Uterus (tissue), 4 donors: ENCODE measurements around the gene TM2D1. TPM values are rescaled to one million over a fixed set of nuclear protein-coding genes. Genes with fewer than 3 reads are reported as not detected.
A peak's percentile ranks its signal among the peaks of the same experiment; 100 is the strongest.

ENCODE experiments used
- DNase-seq, 2 donors: peaks; one replicate each; pipeline ENCODE4 v3.0.0-alpha.2; 2019 to 2020
- H3K27ac ChIP-seq, 2 donors: fragments of 200-600 bp; sonication (generic); 1 replicate in 1 of 2; 2 replicates in 1 of 2; pipeline ENCODE4 v1.5.1; 2016 to 2018
- H3K27me3 ChIP-seq, 2 donors: fragments of 200-600 bp; sonication (generic); one replicate each; pipeline ENCODE4 v1.5.1; 2018 to 2019; ENCODE audit warnings: control low read depth in 1 of 2
- H3K36me3 ChIP-seq, 2 donors: fragments of 200-600 bp; sonication (generic); one replicate each; pipeline ENCODE4 v1.5.1; 2019; ENCODE audit warnings: control low read depth in 1 of 2
- H3K4me1 ChIP-seq, 2 donors: fragments of 200-600 bp; sonication (generic); one replicate each; pipeline ENCODE4 v1.5.1; 2018 to 2019; ENCODE audit warnings: control low read depth in 1 of 2
- H3K4me3 ChIP-seq, 2 donors: fragments of 200-600 bp; sonication (generic); 1 replicate in 1 of 2; 2 replicates in 1 of 2; pipeline ENCODE4 v1.5.1; 2018 to 2019; ENCODE audit warnings: mild to moderate bottlenecking in 1 of 2
- H3K9me3 ChIP-seq, 2 donors: fragments of 200-600 bp; sonication (generic); one replicate each; pipeline ENCODE4 v1.5.1; 2019; ENCODE audit warnings: control low read depth in 1 of 2
- CTCF ChIP-seq, 4 experiments: fragments of 200-600 bp in 2 of 4; fragments of 450-650 bp in 2 of 4; sonication (generic) in 2 of 4; IDR thresholded peaks; one replicate each; pipeline ENCODE4 v1.5.1; 2016 to 2019; ENCODE audit warnings: antibody characterized with exemption in 4 of 4, mild to moderate bottlenecking in 2 of 4, moderate library complexity in 1 of 4
- POLR2A ChIP-seq, 2 donors: fragments of 450-650 bp; IDR thresholded peaks; one replicate each; pipeline ENCODE4 v1.6.1; 2016; ENCODE audit warnings: antibody characterized with exemption in 2 of 2, mild to moderate bottlenecking in 1 of 2, moderate library complexity in 1 of 2
- intact Hi-C: fragments of 100-400 bp; cut with DNase I; formaldehyde crosslinking; loops from one replicate; pipeline ENCODE4 v1.15.1; 2023; ENCODE audit warnings: low total_unique reads
- total RNA-seq, 4 donors: library from RNA; depleted of rRNA in 3 of 4; stranded (reverse); fragments of >200 nt in 3 of 4; gene quantifications; one replicate each; pipeline versions ENCODE4 v1.1.0 to v1.2.4, GENCODE V29; 2014 to 2023
- donor health status: DM: yes; HTN: yes; CAD: no.

Gene TM2D1
- total RNA-seq, 4 donors from 2014 or later, result 62.2 to 109 (median 87.8) TPM

- DNase-seq, result peak; percentile 78 to 82
- TF ChIP-seq POLR2A (IDR thresholded peaks at IDR 0.05) (no peak), CTCF (IDR thresholded peaks at IDR 0.05) (peak; percentile 64 to 90 (median 76))
- peak overlapping the region in 1 of 2 donors; percentile 29 for H3K4me3 ChIP-seq
- H3K27ac ChIP-seq, result peak overlapping the region; percentile 75 to 81
- intact Hi-C loops, result loop anchor here (10.0 kb wide), 1 partner anchor 597 kb away; no protein-coding TSS in a partner anchor
- peaks cover 6 to 20% of the 10 kb centered on the region in 2 donors for H3K4me1 ChIP-seq
- no peaks in the 10 kb centered on the region for H3K27me3 ChIP-seq
- H3K36me3 ChIP-seq, result no peaks in the 10 kb centered on the region
- H3K9me3 ChIP-seq, result no peaks in the 10 kb centered on the region
These were observed 83.2 kb downstream of the TM2D1 start for GRCh38 chr1:61641578-61642336.

GRCh38 chr1:61640531-61641530 lies 84.1 kb downstream of the TM2D1 start:
- intact Hi-C loops, result loop anchor here (10.0 kb wide), 1 partner anchor 596 kb away; no protein-coding TSS in a partner anchor
- peak overlapping the region in 1 of 2 donors; percentile 29 for H3K4me3 ChIP-seq
- no peaks in the 10 kb centered on the region for H3K27me3 ChIP-seq
- no peaks in the 10 kb centered on the region for H3K9me3 ChIP-seq
- peak overlapping the region; percentile 75 to 81 for H3K27ac ChIP-seq
- no peaks in the 10 kb centered on the region for H3K36me3 ChIP-seq
- TF ChIP-seq POLR2A (IDR thresholded peaks at IDR 0.05) (no peak), CTCF (IDR thresholded peaks at IDR 0.05) (no peak)
- peak; percentile 47 to 62 for DNase-seq
- H3K4me1 ChIP-seq, result peaks cover 6 to 20% of the 10 kb centered on the region in 2 donors

- intact Hi-C loops, result loop anchor here (10.0 kb wide), 1 partner anchor 595 kb away; no protein-coding TSS in a partner anchor
- Histone ChIP-seq H3K4me1 (peaks cover 6 to 20% of the 10 kb centered on the region in 2 donors), H3K9me3 (no peaks in the 10 kb centered on the region), H3K27me3 (no peaks in the 10 kb centered on the region), H3K36me3 (no peaks in the 10 kb centered on the region), H3K4me3 (no peak overlapping the region), H3K27ac (peak overlapping the region; percentile 62 to 81)
- DNase-seq, result no peak
- TF ChIP-seq POLR2A (IDR thresholded peaks at IDR 0.05) (no peak), CTCF (IDR thresholded peaks at IDR 0.05) (no peak)
These were observed 85.2 kb downstream of the TM2D1 start for GRCh38 chr1:61639608-61640336.

GRCh38 chr1:61638911-61639605 lies 85.9 kb downstream of the TM2D1 start:
- peak overlapping the region; percentile 62 to 81 for H3K27ac ChIP-seq
- H3K27me3 ChIP-seq, result no peaks in the 10 kb centered on the region
- H3K36me3 ChIP-seq, result no peaks in the 10 kb centered on the region
- TF ChIP-seq CTCF (IDR thresholded peaks at IDR 0.05) (no peak), POLR2A (IDR thresholded peaks at IDR 0.05) (no peak)
- H3K9me3 ChIP-seq, result no peaks in the 10 kb centered on the region
- intact Hi-C loops, result no loop called here
- H3K4me1 ChIP-seq, result peaks cover 6 to 20% of the 10 kb centered on the region in 2 donors
- no peak for DNase-seq
- H3K4me3 ChIP-seq, result no peak overlapping the region
